GM18861 (cell line): ENCODE results near the gene SELPLG.
"Not testable (repeated sequence)": the region's sequence is repeated elsewhere in the genome, so short reads cannot be mapped to it uniquely, and the experiment has no call there.

Experiments
- ATAC-seq: cut with Tn5 transposase; IDR thresholded peaks from one replicate; pipeline ENCODE4 v1.9.1; 2021; ENCODE audit not compliant: unreplicated experiment

SELPLG gene

DNA sequence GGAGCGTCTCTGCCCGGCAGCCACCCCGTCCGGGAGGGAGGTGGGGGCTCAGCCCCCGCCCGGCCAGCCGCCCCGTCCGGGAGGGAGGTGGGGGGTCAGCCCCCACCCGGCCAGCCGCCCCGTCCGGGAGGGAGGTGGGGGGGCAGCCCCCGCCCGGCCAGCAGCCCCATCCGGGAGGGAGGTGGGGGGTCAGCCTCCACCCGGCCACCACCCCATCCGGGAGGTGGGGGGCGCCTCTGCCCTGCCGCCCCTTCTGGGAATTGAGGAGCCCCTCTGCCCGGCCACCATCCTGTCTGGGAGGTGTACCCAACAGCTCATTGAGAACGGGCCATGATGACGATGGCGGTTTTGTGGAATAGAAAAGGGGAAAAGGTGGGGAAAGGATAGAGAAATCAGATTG is 22.6 kb upstream of the SELPLG start:
- ATAC-seq = not testable (repeated sequence)

- ATAC-seq = not testable (repeated sequence)
These were observed 22.1 kb upstream of the SELPLG start for GRCh38 chr12:108655812-108656175.

DNA sequence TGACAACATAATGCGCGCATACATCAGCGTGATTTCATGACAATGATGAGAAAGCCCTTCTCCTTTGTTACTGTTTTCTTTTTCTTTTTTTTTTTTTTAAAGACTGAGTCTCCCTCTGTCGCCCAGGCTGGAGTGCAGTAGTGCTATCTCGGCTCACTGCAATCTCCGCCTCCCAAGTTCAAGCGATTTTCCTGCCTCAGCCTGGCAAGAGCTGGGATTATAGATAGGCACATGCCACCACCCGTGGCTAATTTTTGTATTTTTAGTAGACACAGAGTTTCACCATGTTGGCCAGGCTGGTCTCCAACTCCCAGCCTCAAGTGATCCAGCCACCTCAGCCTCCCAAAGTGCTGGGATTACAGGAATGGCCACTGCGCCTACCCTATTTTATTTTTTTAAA is 20.9 kb upstream of the SELPLG start:
- not testable (repeated sequence) for ATAC-seq

DNA sequence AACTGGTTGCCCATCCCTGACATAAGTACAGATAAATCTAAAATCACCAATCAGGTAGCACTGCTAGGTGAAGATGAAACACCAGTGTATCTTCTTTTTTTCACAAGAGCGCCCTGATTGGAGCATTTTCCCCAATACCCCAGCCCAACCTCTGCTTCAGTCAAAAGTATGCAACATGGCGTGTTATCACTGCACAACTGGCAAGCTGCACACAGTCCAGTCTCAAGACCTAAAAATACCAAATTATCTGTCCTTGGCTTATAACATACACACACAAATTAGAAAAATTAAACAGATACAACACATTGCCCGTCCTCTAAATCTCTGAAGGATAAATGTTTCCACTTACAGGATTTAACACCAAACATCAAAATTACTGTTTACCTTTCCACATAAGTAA is 20.2 kb upstream of the SELPLG start:
- no peak for ATAC-seq

DNA sequence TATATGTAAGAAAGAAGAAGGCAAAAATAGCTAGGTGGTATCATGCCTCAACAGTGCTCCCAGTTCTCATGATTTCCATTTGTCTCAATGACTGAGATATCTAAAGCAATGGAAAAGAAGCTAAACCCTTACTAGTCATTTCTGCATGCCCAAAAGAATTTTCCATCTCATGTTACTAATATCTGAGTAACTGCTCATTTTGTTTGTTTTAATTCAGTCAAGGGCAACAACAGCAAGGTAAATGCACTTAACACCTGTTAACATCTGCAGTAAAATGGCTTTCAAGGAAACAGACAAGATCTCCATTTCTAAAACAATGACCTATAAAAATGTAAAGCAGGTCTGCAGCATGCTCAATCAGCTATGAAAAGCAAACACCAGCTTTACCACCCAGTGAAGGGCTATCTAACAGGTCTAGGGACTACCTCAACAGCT is 19.4 kb upstream of the SELPLG start:
- ATAC-seq = no peak

GRCh38 chr12:108650083-108650482 is 16.4 kb upstream of the SELPLG start:
- ATAC-seq = no peak

GRCh38 chr12:108649669-108650068 is 16.0 kb upstream of the SELPLG start:
- no peak for ATAC-seq

DNA sequence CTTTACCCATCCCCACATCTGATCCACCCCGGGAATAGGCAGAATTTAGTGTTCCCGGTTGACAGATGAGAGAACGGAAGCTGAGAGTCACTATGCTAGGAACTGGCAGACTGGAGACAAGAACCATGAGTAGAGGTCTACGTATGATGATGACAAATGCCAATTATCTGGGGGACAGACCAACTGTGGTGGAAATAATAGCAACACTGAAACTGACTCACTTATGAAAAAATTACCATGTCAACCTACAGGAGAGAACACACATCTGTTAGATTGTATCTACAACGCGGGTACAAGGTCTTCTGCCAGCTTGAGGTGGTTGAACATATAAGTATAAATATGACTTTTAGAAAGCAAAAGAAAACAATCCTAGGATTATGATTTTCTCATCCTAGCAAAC is 15.4 kb upstream of the SELPLG start:
- ATAC-seq = no peak

GRCh38 chr12:108648371-108648770 is 14.7 kb upstream of the SELPLG start:
- ATAC-seq = no peak

DNA sequence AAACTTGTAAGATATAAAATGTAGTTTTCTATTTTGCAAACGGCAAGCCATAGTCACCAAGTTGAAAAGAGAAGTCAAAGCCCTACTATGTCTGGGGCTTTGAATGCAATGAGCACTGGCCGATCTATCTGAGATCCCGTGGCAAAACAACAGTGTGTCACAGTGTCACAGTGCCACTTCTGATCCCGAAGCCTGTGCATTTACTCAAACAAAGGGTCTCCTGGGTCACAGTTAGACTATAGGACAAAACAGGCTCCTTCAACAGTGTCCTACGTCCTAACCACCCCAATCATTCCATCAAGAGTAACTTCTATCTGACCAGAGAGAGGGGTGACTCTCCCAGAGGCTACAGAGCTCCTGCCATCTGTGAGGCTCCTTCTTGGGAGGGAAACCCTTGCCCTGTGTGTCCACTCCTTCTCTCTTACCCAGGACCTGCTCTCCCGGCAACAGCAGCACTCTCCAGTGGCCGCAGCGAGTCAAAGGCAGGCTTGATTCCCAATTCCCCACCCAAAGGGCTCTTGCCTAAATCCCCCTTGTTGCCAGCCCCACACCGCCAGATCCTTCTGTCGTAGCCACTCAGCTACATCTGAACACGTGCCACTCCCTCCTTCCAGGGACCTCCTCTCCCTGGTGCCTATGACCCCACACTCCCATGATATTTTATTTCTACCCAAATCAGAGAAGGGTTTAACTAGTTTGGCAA is 14.0 kb upstream of the SELPLG start:
- ATAC-seq = no peak

DNA sequence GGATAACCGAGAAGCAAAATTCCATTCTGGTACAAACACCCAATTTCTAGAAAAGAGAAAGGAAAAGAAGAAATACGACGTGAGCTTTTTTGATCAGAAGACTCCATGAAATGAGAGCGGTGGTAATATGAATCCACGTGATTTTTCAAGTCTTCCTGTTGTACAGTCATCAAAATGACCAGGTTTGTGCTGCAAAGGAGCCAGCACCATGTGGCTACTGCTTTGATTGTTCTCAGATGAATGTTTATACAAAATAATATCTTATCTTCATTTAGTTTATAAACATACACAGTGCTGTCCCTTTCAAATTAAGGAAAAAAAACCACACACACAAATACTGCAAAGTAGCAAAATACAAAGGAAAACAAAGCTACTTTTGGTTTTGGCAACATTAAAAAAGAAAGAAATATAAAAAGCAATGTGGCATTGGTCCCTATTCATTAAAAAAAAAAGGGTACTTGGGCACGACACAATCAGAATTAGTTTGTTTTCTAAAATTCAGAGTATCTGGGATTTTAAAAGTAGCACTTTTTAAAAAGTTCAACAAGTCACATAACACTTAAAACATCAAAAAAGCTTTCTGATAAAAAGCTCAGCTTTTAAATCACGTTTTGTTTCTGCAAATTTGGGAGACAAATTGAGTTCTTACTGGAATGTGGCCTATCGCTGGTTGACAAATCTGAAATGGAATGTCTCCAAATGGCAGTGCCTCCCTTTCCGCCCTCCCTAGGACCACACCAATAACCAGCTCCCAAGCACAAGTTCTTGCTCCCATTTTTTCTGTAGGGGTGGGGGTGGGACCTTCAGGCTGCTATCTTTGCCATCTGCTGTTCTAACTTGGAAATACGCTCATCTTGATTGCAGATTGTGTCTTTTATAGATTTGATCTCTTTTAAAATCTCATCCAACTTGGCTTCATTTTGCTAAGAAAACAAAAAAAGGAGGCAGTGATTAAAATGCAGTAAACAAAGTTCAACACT is 13.2 kb upstream of the SELPLG start:
- no peak for ATAC-seq

- ATAC-seq = no peak
These were observed 12.2 kb upstream of the SELPLG start for GRCh38 chr12:108645686-108646599.

DNA sequence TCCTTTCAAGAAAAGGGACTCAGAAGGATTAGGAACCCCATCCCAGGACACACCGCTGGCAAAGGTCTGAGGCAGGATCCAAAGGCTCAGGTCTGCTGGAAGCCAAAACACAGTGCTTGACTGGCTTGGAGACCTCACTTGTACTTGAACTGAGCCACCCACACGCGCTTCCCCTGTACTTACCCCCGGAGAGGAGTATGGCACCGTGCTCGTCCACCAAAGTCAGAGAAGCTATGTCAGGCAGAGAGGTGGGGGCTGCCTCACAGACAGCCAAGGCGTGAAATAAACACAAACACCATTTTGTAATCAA is 11.1 kb upstream of the SELPLG start:
- ATAC-seq = no peak

GRCh38 chr12:108643941-108644810 is 10.5 kb upstream of the SELPLG start:
- ATAC-seq = no peak

DNA sequence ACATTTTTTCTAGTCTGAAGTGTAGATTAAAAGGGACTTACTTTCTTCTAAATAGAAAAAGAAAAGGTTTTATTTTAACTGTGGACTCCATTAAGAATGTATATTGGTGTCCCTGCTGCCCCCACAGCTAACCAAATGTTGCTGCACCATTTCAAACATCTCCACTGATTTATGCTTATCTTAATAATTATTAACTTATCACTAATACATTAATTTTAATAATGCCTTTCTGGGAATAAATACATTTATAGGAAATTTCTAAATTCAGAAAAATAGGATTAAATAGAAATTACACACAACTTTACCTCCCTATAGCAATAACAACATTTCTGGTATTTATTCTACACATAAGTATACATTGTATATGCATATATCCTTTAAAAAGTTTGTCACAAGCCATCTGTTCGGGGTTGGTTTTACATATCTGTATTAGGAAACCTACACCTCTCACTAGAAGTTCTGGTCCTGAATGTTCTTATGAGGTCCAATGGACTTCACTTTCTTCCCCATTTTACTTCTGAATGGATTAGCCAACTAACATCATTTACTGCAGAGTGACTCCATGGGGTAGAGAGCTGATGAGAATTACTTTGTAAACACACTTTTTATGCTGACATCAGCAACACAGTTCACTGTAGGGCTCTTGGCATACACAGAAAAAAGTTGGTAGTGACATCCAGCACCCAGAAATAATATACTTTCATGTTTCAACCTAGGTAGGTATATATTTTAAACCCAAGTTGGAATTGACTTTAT is 9.4 kb upstream of the SELPLG start:
- no peak for ATAC-seq

GRCh38 chr12:108642269-108642870 is 8.7 kb upstream of the SELPLG start:
- ATAC-seq = no peak

GRCh38 chr12:108641446-108642268 is 8.0 kb upstream of the SELPLG start:
- ATAC-seq = no peak

- no peak for ATAC-seq
These were observed 7.2 kb upstream of the SELPLG start for GRCh38 chr12:108640802-108641445.
